HG03439 (cell line): ENCODE measurements around the gene LBX2.
"Not testable (repeated sequence)": the region's sequence is repeated elsewhere in the genome, so short reads cannot be mapped to it uniquely, and the experiment has no call there.

Experiments used
- ATAC-seq: cut with Tn5 transposase; IDR thresholded peaks from one replicate; pipeline ENCODE4 v1.9.1; 2021; ENCODE audit warnings: mild to moderate bottlenecking, moderate library complexity; ENCODE audit not compliant: unreplicated experiment

Gene LBX2

GRCh38 chr2:74486141-74486540 lies 13.3 kb downstream of the LBX2 start:
- no peak for ATAC-seq

- not testable (repeated sequence) for ATAC-seq
Observed at GRCh38 chr2:74483675-74484164, 15.7 kb downstream of the LBX2 start.

- ATAC-seq: peak; percentile 89
Observed at GRCh38 chr2:74482801-74483674, 16.4 kb downstream of the LBX2 start, which contains the start of the genes CCDC142 and TTC31. TSS of gene CCDC142 (minus strand) at chr2:74482998. CDS start at chr2:74482837, 161 bp downstream. TSS of gene TTC31 (plus strand) at chr2:74483081. CDS start at chr2:74483096, 15 bp downstream.

- ATAC-seq: peak; percentile 43
Observed at GRCh38 chr2:74481961-74482800, 17.2 kb downstream of the LBX2 start.

- ATAC-seq: no peak
Observed at GRCh38 chr2:74481431-74481830, 18.0 kb downstream of the LBX2 start.

GRCh38 chr2:74474899-74475298 lies 24.5 kb downstream of the LBX2 start:
- ATAC-seq: no peak

- ATAC-seq: no peak
Observed at GRCh38 chr2:74474481-74474880, 24.9 kb downstream of the LBX2 start.

- peak; percentile 2 for ATAC-seq
Observed at GRCh38 chr2:74472945-74473258, 26.5 kb downstream of the LBX2 start.

GRCh38 chr2:74472086-74472944 lies 27.1 kb downstream of the LBX2 start, which contains the start of gene MRPL53:
TSS of gene MRPL53 (minus strand) at chr2:74472680. CDS start at chr2:74472660, 20 bp downstream.
- peak; percentile 89 for ATAC-seq

- no peak for ATAC-seq
Observed at GRCh38 chr2:74471332-74472065, 27.9 kb downstream of the LBX2 start.

- ATAC-seq: not testable (repeated sequence)
Observed at GRCh38 chr2:74470742-74471141, 28.7 kb downstream of the LBX2 start.

- no peak for ATAC-seq
Observed at GRCh38 chr2:74464406-74464805, 35.0 kb downstream of the LBX2 start.

- ATAC-seq: no peak
Observed at GRCh38 chr2:74462786-74463105, 36.7 kb downstream of the LBX2 start.

- no peak for ATAC-seq
Observed at GRCh38 chr2:74462054-74462785, 37.2 kb downstream of the LBX2 start.

- no peak for ATAC-seq
Observed at GRCh38 chr2:74461187-74462053, 38.0 kb downstream of the LBX2 start.

- not testable (repeated sequence) for ATAC-seq
Observed at GRCh38 chr2:74460187-74460586, 39.2 kb downstream of the LBX2 start.

- ATAC-seq: not testable (repeated sequence)
Observed at GRCh38 chr2:74459503-74460118, 39.8 kb downstream of the LBX2 start.

GRCh38 chr2:74458938-74459363 lies 40.5 kb downstream of the LBX2 start:
- ATAC-seq: no peak
